ENCODE measurements around the gene ZSWIM2.

GRCh38 chr2:186879312-186879711 is 30.3 kb upstream of the ZSWIM2 start:
- TF ChIP-seq CTCF (IDR thresholded peaks at IDR 0.05), result no peak
- no peak for TF ChIP-seq POLR2A (IDR thresholded peaks at IDR 0.05)
- TF ChIP-seq EP300 (IDR thresholded peaks at IDR 0.05), result no peak

Data from tibial nerve (tissue), 4 donors.